DMS53 (cell line): ENCODE data around the gene MYLIP.

Experiments used
- DNase-seq: peaks from one replicate; lab custom pipeline; 2025; lab: John Stamatoyannopoulos, UW

Gene MYLIP

DNA sequence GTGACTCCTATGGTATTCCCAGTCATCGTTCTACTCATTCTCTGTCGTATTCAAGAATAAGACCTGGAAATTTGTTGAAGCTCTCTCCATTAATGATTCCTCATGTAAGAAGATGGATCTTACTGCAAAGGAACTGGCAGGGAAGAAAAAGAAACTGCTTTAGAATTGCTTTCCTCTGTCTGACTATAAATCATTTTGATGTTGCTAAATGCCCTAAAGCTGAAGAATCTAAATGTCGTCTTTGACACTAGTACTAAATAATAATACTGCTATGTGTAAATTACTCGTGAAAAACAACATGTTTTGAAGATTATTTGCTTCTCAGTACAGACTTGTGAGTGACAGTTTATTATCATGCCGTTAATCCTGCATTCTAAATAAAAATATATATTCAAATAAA lies 20.5 kb upstream of the MYLIP start:
- DNase-seq = no peak

DNA sequence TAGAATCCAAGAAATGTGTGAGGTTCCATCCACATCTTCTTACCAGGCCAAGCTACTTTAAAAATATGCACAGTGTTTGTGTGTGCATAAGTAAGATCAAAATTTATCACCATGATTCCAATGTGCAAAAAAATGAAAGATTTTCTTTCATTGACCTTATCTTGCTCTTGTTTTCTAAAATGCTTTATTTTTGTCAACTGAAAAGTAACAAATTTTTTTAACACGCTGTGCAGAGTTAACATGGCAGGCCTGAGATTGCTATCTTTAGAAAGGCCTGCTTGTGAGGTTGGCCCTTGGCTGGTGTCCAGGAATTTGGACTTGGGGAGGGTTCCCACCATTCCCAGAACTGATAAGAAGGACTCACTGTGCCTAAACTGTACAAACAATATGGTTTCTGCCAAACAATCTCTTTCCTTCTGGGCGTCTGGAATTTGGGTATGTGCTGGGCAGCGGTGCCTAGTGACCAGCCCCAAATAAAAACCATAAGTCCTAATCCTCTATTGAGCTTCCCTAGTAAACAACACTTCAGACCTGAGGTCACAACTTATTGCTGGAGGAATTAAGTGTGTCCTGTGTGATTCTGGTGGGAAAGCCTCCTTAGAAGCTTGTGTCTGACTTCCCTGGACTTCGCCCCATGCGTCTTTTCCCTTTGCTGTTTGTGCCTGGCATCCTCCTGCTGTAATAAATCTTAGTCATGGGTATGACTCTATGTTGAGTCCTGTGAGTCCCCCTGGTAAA lies 19.8 kb upstream of the MYLIP start:
- no peak for DNase-seq

DNA sequence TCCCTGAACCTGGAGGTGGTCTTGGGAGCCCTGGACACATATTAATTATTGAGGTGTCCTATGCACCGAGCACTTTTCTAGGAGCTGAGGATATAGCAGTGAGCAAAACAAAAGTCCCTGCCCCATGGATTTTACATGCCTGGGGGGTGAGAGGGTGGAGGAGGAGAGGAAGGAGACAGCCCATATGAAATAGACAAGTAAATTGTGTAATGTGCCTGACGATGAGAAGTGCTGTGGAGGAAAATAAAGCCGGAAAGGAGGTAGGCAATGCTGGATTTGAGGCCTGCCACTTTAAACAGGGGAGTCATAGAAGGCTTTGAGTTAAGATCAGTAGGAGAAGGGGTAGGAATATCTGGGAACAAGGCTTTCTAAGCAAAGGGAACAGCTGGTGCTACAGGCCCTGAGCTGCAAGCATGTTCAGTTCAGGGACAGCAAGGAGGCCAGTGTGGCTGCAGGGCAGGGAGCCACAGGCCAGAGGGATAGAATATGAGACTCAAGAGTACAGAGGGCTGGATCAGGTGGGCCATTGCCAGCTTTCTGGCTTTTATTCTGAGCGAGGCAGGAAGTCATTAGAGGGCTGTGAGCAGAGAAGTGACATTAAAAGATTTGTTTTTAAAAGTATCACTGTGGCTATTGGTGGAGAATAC lies 19.1 kb upstream of the MYLIP start:
- DNase-seq = no peak

DNA sequence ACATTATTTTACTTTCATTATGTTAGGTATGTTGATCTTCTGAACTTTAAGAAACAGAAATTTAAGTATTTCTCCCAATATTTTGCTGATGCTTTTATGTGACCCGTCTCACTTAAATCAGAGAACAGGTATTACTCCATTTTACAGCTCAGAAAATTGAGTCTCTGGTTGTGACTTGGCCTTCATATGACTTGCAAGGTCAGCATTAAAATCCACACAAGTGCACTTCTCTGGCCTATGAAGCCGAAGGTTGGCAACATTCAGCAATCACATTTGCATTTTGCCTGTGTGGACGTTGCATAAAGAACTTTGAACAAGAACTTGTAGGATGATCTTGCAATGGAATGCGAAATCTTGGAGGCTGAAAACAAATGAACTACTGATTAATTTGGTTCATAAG lies 10.1 kb upstream of the MYLIP start:
- DNase-seq = no peak

DNA sequence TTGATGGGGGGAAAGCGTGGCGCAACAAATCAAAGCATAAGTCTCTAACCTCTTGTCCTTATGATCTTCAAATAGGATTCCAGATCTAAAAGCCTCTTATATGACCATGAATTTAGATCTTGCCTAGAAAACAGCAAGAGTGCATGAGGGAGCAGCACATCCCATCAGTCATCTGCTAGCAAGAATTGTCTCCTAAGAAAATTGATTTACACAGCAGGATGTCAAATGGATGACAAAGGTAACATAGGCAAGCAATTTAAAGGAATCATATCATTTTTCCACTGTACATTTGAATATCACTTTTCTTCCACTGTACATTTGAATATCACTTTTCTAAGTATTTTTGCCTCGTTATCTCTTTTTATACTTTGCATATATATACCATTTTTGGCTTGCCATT lies 7.5 kb upstream of the MYLIP start:
- DNase-seq = no peak

DNA sequence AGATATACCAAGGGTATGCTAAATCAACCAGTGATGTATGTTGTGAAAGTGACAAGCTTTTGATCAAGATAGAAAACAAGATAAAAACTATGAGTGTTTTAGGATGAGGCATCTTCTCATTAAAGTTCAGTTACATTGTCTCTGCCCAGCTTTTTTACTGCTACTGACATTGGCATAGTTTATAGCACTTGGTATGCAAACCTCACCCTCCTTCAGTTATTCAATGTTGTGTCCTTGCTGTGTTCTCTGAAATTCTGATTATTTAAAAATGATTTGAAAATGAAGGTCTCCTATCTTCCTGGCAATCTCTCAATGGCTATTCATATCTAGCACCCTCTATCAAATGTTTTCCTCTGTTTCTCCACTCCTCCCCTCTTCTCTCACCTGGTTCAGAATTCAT lies 6.7 kb upstream of the MYLIP start:
- DNase-seq = no peak

DNA sequence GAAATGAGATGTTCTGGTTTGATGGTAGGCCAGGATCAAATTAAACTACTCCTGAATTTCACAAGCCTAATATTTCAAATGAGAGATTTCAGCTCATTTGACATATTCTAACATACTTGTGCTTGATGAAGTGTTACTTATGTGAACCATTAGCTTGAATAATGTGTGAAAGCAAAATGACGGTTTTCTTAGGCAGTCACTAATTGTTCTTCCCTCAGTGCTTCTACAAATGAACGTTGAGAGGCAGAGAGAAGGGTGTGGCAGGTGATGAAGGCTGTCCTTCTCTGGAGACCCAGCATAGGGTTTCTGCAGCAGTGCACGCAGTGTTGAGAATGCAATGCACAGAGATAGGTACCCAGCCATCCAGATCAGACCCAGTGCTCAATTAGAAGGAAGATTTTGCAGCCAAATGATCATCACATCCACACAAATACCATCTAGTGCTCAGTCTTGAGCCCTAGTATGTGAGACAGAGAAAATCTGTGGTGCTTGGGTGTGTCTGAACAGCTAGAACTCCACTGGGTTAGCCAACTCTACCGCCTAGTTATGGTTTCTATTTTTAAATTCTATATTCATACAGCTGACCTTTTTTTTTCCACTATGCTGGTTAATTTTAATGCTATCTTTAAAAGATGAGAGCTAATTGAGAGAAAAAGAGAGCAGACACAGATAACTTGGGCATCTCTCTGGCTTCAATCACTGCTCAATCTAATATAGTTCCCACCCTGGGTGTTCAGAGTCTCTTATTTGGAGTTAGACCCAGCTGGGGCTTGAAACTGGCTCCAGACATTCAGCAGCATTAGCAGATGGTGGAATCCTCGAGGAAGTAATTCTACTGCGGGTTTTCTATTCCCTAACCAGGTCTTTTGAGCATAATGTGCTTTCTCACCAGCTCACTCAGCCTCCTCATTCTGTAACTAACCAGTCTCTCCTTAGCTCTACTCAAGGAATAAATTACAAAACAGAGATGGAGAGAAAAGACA lies 4.4 kb upstream of the MYLIP start:
- no peak for DNase-seq

DNA sequence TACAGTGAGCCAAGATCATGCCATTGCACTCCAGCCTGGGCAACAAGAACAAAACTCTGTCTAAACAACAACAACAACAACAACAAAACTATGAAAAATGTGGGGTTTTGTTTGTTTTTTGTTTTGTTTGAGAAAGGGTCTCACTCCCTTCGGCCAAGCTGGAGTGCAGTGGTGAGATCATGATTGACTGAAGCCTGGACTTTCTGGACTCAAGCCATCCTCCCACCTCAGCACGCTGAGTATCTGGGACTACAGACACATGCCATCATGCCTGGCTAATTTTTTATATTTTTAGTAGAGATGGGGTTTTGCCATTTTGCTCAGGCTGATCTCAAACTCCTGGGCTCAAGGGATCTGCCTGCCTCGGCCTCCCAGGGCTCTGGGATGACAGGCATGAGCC lies 2.8 kb upstream of the MYLIP start:
- DNase-seq = no peak

DNA sequence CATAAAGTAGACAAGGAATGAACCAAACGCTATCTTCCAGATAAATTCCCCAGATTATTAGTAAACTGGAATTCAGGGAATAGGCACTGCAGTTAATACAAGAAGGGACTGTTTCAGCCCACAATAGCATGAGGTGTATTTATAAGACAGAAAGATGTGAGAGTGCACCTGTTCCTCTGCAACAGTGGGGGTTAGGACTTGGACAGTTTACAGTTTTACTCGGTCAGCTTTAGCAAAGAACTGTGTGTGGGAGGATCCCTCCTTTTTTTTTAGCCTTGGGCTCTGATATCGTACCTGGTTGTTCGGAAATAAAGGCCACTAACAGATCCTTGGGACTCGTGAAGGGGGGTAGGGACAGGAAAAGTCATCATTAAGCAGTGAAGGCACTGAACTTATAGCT lies 2.0 kb upstream of the MYLIP start:
- no peak for DNase-seq

DNA sequence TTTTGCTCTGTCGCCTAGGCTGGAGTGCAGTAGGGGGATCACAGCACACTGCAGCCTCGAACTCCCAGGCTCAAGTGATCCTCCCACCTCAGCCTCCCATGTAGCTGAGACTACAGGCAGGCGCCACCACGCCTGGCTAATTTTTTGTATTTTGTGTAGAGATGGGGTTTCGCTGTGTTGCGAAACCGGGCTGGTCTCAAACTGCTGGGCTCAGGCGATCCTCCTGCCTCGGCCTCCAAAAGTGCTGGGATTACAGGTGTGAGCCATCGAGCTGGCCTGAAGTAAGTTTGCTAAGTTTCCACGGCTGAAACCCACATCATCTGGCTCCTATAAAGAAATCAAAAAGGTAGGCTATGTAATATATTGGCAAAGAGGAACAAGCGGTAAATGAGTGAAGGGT lies 1.4 kb upstream of the MYLIP start:
- no peak for DNase-seq

DNA sequence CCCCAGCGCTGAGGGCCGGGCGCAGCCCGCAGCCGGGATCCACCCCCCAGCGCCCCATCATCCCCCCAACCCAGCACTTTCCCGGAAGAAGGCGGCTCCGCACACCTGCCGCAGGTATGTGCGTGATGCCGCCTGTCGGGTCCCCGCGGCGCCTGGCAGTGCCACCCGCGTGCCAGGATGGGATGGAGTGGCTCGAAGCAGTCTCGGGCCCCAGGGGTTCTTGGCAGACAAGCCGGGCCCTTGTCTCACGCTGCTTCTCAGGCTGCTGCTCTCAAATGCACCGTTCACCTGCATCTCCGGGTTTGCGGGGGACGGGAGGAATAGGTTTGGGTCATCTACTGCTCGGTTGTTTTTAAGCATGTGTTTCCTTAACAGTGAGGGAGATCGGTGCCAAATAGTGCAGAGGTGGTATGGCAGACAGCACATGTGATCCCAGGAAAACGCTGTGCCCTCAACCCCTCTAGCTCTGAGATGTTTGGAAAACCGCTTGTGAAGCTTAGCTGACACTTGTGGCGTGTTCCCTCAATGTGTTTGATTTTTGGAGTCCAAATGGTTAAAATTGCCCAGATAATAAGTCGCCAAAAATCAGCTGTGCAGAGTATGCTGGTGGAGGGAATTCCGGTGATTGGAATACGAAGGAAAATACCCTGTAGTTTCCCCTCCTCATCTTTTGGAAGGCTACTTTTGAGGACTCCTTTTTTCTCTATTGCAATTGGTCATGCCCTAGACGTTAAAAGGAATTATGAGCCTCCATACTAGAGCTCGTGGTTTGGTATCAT lies 926 bp downstream of the MYLIP start:
- peak; percentile 73 for DNase-seq

DNA sequence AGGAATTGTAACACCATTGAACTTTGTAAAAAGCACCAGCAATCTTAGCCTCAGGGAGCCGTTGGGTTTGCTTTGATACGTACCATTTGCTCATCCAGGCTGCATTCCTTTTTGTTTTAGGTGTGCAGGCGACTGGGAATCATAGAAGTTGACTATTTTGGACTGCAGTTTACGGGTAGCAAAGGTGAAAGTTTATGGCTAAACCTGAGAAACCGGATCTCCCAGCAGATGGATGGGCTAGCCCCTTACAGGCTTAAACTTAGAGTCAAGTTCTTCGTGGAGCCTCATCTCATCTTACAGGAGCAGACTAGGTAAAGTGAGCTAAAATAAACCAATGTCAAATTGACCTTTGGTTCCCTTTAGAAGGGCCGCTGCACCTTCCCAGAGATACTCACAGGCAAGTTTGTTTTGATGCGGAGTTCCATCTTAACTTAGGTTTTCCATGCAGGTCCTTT lies 1.6 kb downstream of the MYLIP start:
- DNase-seq = peak; percentile 75

DNA sequence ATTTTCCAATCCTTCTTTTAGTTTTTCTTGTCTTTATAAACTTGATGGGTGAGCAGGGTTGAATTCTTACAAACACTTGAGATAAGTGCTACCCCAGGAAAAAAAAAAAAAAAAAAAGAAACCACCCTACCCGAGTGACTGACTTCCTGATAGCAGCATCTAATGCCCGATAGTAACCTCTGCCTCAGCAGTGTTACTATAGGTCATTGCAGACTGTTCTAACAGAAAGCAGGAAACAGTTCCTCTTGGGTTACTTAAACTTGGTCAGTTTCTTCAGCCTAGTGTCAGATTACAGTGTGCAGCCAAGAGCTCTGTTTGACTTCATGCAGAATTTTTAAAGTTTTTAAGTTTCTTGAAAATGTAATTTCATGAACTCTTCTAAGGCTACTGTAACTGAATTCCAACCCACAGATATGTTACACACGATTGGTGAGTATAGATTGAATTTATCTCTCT lies 2.1 kb downstream of the MYLIP start:
- DNase-seq = peak; percentile 87

DNA sequence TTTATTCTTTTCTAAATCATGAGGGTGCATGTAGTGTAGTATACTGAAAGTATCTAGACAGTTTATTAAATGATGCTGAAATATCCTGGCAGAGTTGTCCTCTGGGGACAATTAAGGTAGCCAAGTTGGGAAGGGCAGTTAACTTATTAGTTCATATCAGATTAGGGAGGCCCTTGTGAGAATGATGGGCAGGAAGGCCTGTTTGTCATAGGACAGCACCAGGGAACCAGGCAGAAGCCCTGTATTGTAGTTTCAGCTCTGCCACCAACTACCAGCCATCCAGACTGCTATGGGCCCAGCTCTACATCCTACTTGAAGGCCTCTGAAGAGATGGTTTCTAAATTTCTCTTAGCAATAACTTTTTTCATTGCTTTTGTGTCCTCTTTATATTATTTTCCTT lies 4.0 kb downstream of the MYLIP start:
- peak; percentile 11 for DNase-seq

DNA sequence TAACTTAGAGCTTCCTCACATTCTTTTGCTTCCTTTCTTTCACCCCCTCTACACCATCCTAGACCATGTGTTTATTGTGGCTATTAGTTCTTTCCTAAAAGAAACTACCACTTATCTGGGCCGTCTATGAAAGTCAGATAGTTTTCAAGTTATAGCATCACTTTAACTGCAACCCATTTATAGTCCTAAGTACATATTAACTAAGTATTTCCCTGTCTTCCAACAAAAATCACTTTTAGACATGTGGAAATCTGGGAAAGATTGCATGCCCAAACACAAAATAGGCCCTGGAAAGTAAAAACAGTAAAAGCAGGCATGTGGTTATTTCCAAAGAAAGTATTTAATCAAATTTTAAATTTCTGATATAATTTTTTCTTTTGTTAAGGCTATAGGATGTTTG lies 5.5 kb downstream of the MYLIP start:
- no peak for DNase-seq

DNA sequence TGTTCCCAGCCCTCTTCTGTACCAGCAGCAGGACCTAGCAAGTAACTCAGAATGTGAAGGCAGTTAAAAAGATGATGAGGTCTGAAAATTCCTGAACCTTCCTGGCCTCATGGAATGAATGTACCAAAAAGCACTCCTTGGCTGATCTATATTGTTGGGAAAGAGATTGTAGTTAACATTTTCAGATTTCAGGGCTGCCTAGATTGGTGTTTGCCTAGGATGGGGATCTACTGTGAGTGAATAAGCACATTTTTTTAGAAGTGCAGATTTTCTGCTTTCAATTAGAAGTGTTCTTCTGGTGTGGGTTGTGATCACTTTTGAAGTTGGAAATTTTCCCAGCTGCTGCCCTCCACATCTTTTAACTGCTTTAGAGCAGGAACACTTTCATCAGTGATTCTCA lies 6.2 kb downstream of the MYLIP start:
- no peak for DNase-seq

DNA sequence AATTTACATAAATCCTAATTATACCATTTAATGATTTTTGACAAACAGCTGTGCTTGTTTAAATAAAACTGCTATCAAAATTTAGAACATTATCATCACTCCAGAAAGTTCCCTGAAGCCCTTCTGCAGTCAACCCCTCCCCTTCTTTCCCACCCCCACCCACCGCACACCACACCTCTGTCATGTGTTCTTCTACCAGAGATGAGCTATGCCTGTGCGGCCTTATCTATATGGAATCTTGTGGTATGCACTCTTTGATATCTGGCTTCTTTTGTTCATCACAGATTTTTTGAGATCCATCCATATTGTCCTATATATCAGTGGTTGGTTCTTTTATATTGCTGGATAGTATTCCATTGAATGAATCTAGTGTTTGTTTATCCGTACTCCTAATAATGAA lies 7.2 kb downstream of the MYLIP start:
- DNase-seq = no peak

DNA sequence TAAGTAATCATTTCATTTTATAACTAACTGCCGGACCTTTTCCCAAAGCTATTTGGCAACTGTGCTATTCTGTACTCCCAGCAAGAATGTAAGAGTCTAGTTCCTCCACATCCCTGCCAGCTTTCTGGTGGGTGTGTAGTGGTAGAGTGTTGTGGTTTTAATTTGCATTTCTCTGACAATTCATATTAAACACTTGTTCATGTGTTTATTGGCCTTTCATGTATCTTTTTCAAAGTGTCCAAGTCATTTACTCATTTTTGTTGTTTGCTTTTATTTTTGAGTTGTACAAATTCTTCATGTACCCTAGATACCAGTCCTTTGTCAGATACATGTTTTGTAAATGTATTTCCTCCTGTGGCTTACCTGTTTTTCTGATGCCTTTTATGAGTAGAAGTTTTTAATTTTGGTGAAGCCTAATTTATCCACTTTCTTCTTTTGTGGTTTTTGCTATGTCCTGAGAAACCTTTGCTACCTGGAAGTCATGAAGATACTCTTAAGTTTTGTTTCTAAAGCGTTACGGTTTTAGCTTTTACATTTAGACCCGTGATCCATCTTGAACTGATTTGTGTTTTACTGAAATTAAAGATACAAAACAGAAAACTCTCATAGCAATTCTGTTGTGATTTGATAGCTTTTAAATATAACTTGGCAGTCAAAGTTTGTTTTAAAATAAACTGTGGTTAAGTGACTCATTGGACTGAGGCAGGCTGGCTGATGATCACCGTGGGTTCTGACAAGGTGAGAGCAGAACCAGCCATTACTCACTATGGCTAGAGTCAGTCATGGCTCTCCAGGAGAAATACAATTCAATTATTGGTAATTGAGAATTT lies 8.0 kb downstream of the MYLIP start:
- DNase-seq = no peak

DNA sequence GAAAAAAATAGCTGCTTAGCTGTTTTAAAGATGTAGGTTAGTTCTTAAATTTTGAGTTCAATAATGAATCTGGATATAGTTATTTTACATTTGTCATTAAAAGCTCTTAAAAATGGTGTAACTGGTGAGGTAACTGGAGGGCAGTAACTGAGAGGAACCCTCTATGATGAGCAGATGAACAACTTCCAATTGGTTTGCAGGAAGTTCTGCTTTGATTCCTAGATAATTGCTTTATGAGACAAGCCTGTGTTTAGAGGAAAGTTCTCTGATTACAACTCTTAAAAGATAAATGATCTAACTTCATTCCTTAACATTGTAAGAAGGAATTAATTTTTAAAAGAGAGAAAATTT lies 8.5 kb downstream of the MYLIP start:
- DNase-seq = no peak

DNA sequence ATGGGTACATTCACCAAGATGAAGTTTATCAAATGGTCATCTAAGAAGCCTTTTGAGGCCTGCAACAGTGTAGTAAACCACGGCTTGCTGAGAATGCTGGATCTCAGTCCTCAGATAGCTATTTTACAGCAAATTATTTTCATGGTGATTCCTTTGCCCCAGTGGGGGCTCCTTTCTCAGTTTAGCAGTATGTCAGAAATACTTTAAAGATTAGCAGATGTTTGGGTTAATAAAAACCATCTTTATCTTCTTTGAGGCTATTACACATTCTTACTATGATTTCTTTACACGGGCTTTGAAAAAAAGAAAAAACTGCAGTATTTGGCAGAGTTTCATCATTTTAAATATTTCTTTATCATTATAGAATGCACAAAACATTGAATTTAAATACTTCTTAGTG lies 10.7 kb downstream of the MYLIP start:
- no peak for DNase-seq

DNA sequence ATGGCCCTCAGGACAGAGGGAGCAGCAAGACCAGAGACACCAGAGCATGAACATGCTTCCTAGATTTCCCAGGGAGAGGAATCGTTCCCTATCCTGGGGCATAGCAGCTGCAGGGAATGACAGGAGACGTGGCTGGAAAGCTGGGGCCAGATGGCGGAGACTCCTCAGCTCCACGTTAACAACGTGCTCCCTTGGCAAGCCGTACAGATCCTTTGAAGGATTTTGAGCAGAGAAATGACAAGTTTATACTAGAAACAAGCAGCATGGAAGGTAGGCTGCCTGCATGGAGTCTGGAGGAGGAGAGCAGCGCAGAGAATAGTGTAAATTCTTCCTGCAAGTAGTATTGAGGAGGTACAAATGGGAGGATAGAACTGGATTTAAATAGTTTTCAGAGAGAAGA lies 11.7 kb downstream of the MYLIP start:
- no peak for DNase-seq
